Small intestine (tissue), 7 donors: Measurements from ENCODE around the gene SLCO3A1. TPM values are rescaled to one million over a fixed set of nuclear protein-coding genes. Genes with fewer than 3 reads are reported as not detected.

Experiments
- DNase-seq, 2 donors: peaks; one replicate each; pipeline versions ENCODE4 v3.0.0 to v3.0.0-alpha.2; 2013
- FAIRE-seq: peaks from 2 replicates; lab custom pipeline; 2012; peaks lifted over from hg19 to GRCh38; lab: Jason Lieb, UNC
- H3K27ac ChIP-seq, 3 donors: one replicate each; pipeline ENCODE4 v1.5.1; 2013; ENCODE audit warnings: low read length in 2 of 3, mild to moderate bottlenecking in 2 of 3, control low read depth in 1 of 3, inconsistent platforms in 1 of 3, low read depth in 1 of 3, moderate library complexity in 1 of 3
- H3K27me3 ChIP-seq, 3 donors: one replicate each; pipeline ENCODE4 v1.6.1; 2013; ENCODE audit warnings: low read length in 3 of 3, inconsistent platforms in 1 of 3; ENCODE audit not compliant: control insufficient read depth in 3 of 3, insufficient read depth in 3 of 3
- H3K36me3 ChIP-seq, 3 donors: one replicate each; pipeline ENCODE4 v1.6.1; 2013; ENCODE audit warnings: low read length in 3 of 3, inconsistent platforms in 1 of 3, low read depth in 1 of 3, mild to moderate bottlenecking in 1 of 3, moderate library complexity in 1 of 3; ENCODE audit not compliant: control insufficient read depth in 3 of 3, insufficient read depth in 2 of 3
- H3K4me1 ChIP-seq, 3 donors: one replicate each; pipeline ENCODE4 v1.6.1; 2013; ENCODE audit warnings: low read length in 2 of 3, inconsistent platforms in 1 of 3, low read depth in 1 of 3, mild to moderate bottlenecking in 1 of 3, moderate library complexity in 1 of 3; ENCODE audit not compliant: control insufficient read depth in 3 of 3, insufficient read depth in 2 of 3
- H3K4me3 ChIP-seq, 3 donors: one replicate each; pipeline ENCODE4 v1.5.1; 2013; ENCODE audit warnings: low read length in 3 of 3, control low read depth in 1 of 3, inconsistent platforms in 1 of 3, low read depth in 1 of 3, mild to moderate bottlenecking in 1 of 3, moderate library complexity in 1 of 3
- H3K9me3 ChIP-seq, 2 donors: one replicate each; pipeline ENCODE4 v1.6.1; 2013; ENCODE audit warnings: low read depth in 1 of 2, low read length in 1 of 2; ENCODE audit not compliant: control insufficient read depth in 2 of 2, insufficient read depth in 1 of 2
- WGBS, 3 donors: extraction: QIAGEN DNeasy Blood & Tissue Kit; methylation state at CpG; one replicate each; pipeline ENCODE4 v1.1.7; 2013; 5-methylcytosine and 5-hydroxymethylcytosine counted together
- polyA plus RNA-seq, 4 donors: library from polyadenylated mRNA; stranded (reverse) in 3 of 4; unstranded in 1 of 4; fragments of 200-250 nt in 3 of 4; fragments of 120-200 nt in 1 of 4; gene quantifications; one replicate each; pipeline versions ENCODE4 v1.2.1 to v1.2.3, GENCODE V29; 2013
- donor health status: healthy with polysubstance abuse.
- donor health status: control.
- donor health status: control.
- donor health status: Bipolar disorder and iron deficiency.
- donor health status: healthy.

SLCO3A1 gene
- polyA plus RNA-seq, 4 donors, result 0.89 to 4.4 (median 2.6) TPM

- no peak overlapping the region for H3K4me3 ChIP-seq
- no peak overlapping the region for H3K27ac ChIP-seq
- 65 to 76% (median 67%) methylated on average over 9 of the region's 9 CpGs for WGBS, 3 donors
- no peak for FAIRE-seq
- no peaks in the 10 kb centered on the region for H3K9me3 ChIP-seq
- H3K4me1 ChIP-seq, result peaks cover 0 to 3% (median 0%) of the 10 kb centered on the region in 3 donors
- H3K27me3 ChIP-seq, result no peaks in the 10 kb centered on the region
- DNase-seq, result no peak
- no peaks in the 10 kb centered on the region for H3K36me3 ChIP-seq
These were observed 112.1 kb downstream of the SLCO3A1 start for GRCh38 chr15:91965501-91966193.

- Histone ChIP-seq H3K36me3 (no peaks in the 10 kb centered on the region), H3K27ac (no peak overlapping the region), H3K4me3 (no peak overlapping the region), H3K27me3 (no peaks in the 10 kb centered on the region), H3K9me3 (no peaks in the 10 kb centered on the region), H3K4me1 (peaks cover 0 to 3% (median 0%) of the 10 kb centered on the region in 3 donors)
- DNase-seq (no peak), FAIRE-seq (no peak)
- WGBS, 3 donors, result 84 to 94% (median 87%) methylated on average over 6 of the region's 6 CpGs
These were observed 112.7 kb downstream of the SLCO3A1 start for GRCh38 chr15:91966194-91966552.

DNA sequence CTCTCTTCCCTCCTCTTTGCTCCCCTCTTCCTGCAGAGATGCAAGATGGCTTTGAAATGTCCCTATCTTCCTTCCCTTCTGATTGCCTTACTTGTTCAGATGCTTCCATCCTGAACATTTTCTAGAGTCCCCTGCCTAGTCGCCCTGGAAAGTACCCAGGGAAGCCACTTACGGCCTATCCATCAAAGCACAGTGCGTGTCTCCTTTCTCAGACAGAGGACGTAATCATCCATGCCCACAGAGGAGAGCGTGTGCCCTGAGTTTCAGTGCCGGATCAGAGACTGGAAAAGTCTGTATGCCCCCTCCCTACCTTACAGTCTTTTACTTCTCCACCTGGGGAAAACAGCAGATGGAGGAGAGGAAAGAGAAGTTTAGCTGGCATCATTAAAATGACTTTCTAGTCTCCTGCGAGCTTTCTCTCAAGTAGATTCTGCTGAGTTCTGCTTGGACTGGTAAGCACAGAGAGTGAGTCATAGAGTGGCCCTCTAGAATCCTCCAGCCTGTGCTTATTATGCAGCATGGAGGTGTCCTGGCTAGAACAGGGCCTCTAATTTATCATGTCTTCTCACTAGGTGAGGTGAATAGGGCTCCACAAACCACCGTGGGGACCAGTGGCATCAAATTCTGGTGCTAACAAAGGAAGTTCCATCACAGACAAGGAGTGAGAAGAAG, 114.6 kb downstream of the SLCO3A1 start:
- DNase-seq (no peak), FAIRE-seq (no peak)
- Histone ChIP-seq H3K9me3 (no peaks in the 10 kb centered on the region), H3K27me3 (no peaks in the 10 kb centered on the region), H3K27ac (no peak overlapping the region), H3K36me3 (no peaks in the 10 kb centered on the region), H3K4me3 (no peak overlapping the region), H3K4me1 (peaks cover 0 to 3% (median 0%) of the 10 kb centered on the region in 3 donors)
- WGBS, 3 donors, result 83 to 88% (median 87%) methylated on average over 8 of the region's 8 CpGs

DNA sequence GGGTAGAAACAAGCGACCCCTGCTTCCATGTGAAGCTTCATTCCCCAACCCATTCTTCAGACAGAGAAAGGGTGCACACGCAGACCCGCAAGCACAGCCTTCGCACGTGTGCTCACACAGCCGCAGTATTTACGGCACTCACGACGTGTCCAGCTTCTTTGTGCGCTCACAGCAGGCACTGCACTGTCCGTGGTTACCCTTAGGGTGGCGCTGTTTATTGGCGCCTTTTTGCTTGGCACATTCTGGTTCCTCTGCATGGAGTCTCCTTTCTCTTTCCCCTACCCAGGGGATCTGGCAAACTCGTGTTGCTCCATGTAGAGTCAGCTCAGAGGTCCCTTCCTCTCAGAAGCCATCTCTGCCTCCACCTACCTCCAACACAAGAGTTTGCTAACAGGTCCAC, 115.1 kb downstream of the SLCO3A1 start:
- Histone ChIP-seq H3K36me3 (no peaks in the 10 kb centered on the region), H3K4me1 (peaks cover 0 to 3% (median 0%) of the 10 kb centered on the region in 3 donors), H3K4me3 (no peak overlapping the region), H3K27me3 (no peaks in the 10 kb centered on the region), H3K27ac (no peak overlapping the region), H3K9me3 (no peaks in the 10 kb centered on the region)
- WGBS, 3 donors, result 84 to 92% (median 87%) methylated on average over 14 of the region's 14 CpGs
- DNase-seq (no peak), FAIRE-seq (no peak)

GRCh38 chr15:91970142-91970541, 116.6 kb downstream of the SLCO3A1 start:
- FAIRE-seq (no peak), DNase-seq (no peak)
- no peaks in the 10 kb centered on the region for H3K9me3 ChIP-seq
- H3K27ac ChIP-seq, result no peak overlapping the region
- H3K4me1 ChIP-seq, result peaks cover 0 to 3% (median 0%) of the 10 kb centered on the region in 3 donors
- no peaks in the 10 kb centered on the region for H3K36me3 ChIP-seq
- WGBS, 3 donors, result 59 to 88% (median 76%) methylated on average over 7 of the region's 7 CpGs
- no peak overlapping the region for H3K4me3 ChIP-seq
- no peaks in the 10 kb centered on the region for H3K27me3 ChIP-seq

GRCh38 chr15:91973481-91973880, 120.0 kb downstream of the SLCO3A1 start:
- Histone ChIP-seq H3K4me1 (peaks cover 0 to 3% (median 0%) of the 10 kb centered on the region in 3 donors), H3K36me3 (no peaks in the 10 kb centered on the region), H3K9me3 (no peaks in the 10 kb centered on the region), H3K27me3 (no peaks in the 10 kb centered on the region), H3K27ac (no peak overlapping the region), H3K4me3 (no peak overlapping the region)
- DNase-seq, result no peak
- 71 to 79% (median 76%) methylated on average over 9 of the region's 9 CpGs for WGBS, 3 donors
- no peak for FAIRE-seq

DNA sequence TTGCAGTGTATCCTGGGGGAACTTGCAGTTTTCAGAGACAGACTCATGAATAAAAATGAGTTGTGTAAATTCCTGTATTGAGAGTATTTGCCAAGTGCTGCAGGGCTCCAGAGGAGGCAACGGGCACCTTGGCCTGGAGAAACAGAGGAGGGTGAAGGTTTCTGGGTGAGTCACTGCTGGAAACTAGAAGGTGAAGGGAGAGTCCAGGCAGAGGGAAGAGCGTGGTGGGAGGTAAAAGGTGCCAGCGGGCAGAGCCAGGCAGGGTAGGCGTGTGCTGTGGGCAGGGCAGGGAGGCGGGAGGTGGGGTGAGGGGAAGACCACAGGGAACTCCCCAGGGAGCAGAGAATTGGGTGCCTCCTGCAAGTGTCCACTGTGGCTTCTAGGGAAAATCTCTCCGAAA, 120.8 kb downstream of the SLCO3A1 start:
- Histone ChIP-seq H3K36me3 (no peaks in the 10 kb centered on the region), H3K27me3 (no peaks in the 10 kb centered on the region), H3K9me3 (no peaks in the 10 kb centered on the region), H3K27ac (no peak overlapping the region), H3K4me1 (peaks cover 0 to 3% (median 0%) of the 10 kb centered on the region in 3 donors), H3K4me3 (no peak overlapping the region)
- FAIRE-seq, result no peak
- WGBS, 3 donors, result 26 to 73% (median 52%) methylated on average over 6 of the region's 6 CpGs
- DNase-seq, result peak in 1 of 2 donors; percentile 18

DNA sequence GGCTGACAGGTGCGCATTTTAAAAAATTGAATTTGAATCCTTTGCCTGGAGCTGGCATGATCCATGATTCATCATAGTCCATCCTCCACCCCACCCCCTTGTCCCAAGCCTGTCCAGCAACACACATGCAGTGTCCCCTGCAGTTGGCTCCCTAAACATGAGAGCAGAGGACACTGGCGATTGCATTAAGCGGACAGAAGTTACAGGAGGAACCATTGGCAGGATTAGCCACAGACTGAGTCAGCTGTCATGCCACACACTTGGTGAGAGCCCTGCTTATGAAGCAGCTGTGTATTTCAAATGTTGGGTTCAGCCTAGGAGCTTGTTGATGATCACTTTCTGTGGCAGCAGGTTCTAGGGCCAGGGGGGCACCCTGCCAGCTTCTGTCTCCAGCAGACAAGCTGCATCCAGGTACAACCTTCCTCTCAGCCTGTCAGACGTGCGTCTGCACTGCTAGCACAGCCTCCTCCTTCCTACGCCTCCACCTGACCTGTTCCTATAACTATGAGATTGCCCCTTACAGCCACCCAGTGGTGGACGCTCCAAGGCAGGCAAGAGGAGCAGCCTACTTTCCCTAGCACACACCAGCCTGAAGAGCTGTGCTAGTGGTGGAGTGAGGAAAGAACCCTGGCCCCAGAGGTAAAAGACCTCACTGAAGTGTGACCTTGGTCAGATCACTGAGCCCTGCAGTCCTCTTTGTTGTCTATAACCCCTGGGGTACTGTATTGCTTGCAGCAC, 121.9 kb downstream of the SLCO3A1 start:
- no peak overlapping the region for H3K4me3 ChIP-seq
- FAIRE-seq, result no peak

More for the DNA sequence above, 121.9 kb downstream of the SLCO3A1 start:
- H3K9me3 ChIP-seq, result no peaks in the 10 kb centered on the region
- H3K36me3 ChIP-seq, result no peaks in the 10 kb centered on the region
- 73 to 80% (median 74%) methylated on average over 7 of the region's 7 CpGs for WGBS, 3 donors
- no peaks in the 10 kb centered on the region for H3K4me1 ChIP-seq
- DNase-seq, result no peak
- no peak overlapping the region for H3K27ac ChIP-seq
- no peaks in the 10 kb centered on the region for H3K27me3 ChIP-seq
